Subcutaneous adipose tissue (tissue), 4 donors: ENCODE data around the gene LRRC4. TPM values are rescaled to one million over a fixed set of nuclear protein-coding genes. Genes with fewer than 3 reads are reported as not detected.

Experiments
- total RNA-seq, 4 donors: library from RNA; depleted of rRNA; stranded (reverse); fragments of >200 nt; gene quantifications; one replicate each; pipeline ENCODE4 v1.1.0, GENCODE V29; 2016
- TF ChIP-seq, protein P1 (sequence below): fragments of 450-650 bp; IDR thresholded peaks from one replicate; pipeline ENCODE4 v1.5.1; 2016; ENCODE audit warnings: low read depth, mild to moderate bottlenecking, control low read depth, antibody characterized with exemption, moderate library complexity

Gene LRRC4
- total RNA-seq, 4 donors from 2014 or later, result 1.0 to 2.4 (median 1.8) TPM

DNA sequence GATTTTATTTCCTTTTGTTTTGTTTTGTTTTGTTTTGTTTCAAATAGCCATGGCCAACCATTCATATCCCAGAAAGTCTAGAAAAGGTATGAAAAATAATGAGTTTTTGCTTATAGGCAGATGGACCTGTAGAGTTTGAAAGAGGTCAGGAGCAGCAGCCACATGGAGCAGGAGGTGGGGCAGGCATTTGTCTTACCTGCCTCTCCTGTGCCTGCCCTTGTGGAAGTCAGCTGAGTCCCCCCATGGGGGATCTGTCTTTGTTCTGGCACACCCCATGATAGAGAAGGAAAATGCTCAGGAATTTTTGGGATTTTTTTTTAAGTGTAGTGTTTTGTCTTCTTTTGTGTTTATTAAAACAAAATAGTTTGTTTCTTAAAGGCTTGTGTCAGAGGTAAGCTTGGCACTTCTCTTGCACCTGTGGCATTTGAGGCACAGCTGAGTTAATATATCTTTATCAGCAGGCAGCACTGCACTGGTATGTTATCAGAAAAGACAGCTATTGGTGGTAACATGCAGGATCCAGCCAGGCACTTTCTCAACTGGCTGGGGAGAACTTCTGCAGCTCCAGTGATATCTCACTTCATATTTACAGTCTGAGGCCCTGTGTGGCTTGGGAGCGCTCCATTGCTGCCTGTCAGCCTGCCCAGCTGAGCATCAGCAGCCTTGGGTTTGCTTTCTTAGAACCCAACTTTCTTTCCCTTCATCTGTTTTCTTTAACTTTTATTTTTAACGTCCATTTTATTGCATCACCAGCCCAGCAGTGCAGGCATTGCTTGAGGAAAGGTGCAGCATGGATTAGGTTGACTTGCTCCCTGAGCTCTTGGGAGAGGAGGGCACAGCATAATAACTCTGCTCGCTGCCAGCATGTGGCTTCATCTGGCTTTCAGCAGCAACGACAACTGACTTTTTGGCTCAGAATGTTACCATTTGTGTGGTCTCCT lies 44.4 kb downstream of the LRRC4 start:
- TF ChIP-seq, protein P1, sequence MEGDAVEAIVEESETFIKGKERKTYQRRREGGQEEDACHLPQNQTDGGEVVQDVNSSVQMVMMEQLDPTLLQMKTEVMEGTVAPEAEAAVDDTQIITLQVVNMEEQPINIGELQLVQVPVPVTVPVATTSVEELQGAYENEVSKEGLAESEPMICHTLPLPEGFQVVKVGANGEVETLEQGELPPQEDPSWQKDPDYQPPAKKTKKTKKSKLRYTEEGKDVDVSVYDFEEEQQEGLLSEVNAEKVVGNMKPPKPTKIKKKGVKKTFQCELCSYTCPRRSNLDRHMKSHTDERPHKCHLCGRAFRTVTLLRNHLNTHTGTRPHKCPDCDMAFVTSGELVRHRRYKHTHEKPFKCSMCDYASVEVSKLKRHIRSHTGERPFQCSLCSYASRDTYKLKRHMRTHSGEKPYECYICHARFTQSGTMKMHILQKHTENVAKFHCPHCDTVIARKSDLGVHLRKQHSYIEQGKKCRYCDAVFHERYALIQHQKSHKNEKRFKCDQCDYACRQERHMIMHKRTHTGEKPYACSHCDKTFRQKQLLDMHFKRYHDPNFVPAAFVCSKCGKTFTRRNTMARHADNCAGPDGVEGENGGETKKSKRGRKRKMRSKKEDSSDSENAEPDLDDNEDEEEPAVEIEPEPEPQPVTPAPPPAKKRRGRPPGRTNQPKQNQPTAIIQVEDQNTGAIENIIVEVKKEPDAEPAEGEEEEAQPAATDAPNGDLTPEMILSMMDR, result no peak

DNA sequence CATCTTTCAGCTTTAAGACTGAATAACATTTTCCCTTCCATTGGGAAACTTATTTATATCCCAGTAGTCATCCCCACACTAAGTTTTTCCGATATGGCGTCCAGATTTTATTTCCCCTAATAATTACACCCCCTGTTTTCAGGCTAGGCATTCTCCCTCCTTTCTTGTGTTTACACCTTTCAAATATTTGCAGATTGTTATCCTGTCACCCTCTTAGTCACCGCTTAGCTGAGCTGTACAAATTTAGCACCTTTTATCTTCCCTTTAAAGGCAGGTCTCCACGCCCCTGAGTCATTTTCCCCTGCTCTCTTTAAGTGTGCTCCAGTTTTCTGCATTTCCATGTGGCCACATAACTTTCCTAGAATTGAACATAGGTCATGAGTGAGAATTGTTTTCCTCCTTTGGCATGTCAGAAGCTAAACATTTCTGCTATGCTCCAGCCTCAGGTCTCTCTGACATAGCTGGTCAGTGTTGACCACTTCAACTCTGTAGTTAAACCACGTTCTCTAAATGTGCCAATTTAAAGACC lies 47.4 kb downstream of the LRRC4 start:
- TF ChIP-seq, protein P1, result no peak

DNA sequence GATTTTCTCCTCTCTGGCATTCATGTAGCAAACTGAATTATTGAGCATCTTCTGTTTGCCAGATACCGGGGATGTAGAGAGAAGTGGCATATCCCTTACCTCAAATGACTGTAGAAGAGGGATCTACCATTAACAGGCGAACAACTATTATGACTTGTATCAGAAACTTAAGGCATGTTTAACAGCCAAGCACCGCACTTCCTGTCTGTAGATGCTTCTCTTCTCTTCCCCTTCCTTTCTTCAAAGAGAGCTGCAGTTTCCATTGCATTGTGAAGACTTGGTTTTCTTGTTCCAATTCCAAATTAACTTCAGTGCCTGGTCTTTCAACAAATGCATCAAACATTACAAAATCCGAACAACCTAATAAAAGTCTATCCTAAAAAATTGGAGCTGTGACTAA lies 49.3 kb downstream of the LRRC4 start:
- TF ChIP-seq, protein P1, result no peak

DNA sequence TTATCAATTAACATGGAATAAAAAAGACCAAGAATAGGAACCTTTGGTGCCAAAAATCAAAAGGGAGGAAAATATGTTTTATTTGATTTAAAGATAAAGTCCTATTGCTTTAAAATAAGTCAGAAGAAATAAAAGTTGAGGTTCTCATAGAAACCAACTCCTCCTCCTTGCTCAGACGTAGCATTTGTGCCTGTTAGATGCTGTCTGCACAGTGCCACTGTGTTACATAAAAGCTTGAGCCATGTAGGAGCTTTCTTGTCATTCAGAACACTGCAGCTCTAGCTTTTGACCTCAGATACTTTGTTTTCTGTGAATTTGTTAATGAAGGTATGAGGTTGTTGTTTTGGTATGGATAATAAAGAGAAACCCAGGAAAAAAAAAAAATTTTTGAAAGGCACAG lies 50.3 kb downstream of the LRRC4 start:
- TF ChIP-seq, protein P1, result no peak

DNA sequence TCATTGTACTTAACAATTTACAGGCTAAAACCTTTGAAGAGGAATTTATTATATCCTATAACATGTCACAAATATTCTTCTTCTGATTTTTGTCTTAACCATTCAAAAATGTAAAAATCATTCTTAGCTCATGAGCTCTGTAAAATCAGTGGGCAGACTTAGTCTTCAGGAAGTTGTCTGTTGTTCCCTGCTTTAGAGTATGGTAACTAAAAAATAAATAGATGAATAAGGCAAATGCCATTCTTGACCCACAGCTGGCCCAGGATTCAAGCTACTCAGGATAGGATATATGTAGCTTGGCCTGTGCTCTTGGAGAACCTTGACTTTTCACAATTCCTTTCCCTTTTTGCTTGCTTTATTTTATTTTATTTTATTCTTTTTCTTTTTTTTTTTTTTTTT lies 51.5 kb downstream of the LRRC4 start:
- TF ChIP-seq, protein P1, result no peak

DNA sequence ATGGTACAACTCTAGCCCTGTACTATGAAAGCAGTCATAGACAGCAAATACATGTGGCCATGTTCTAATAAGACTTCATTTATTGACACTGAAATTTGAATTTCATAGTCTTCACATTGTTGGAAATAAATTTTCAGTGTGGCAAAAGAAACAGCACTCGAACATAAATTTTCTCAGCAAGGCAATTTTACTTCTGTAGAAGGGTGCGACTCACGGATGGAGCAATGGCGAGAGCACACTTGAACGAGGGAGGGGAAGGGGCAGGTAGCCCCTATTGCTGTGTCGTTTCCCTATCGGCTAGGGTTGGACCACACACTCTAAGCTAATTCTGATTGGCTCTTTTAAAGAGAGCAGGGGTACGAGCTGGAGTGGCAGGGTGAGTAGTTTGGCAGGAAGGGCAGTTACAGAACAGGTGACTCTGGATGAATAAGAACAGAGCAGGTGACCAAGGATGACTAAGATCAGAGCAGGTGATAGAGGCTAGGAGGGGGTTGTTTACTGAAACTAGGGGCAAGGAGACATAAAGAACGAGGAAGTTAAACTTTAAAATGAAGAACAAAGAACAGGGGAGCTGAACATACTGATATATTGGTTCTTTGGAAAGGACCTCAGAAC lies 52.0 kb downstream of the LRRC4 start:
- TF ChIP-seq, protein P1, result no peak

DNA sequence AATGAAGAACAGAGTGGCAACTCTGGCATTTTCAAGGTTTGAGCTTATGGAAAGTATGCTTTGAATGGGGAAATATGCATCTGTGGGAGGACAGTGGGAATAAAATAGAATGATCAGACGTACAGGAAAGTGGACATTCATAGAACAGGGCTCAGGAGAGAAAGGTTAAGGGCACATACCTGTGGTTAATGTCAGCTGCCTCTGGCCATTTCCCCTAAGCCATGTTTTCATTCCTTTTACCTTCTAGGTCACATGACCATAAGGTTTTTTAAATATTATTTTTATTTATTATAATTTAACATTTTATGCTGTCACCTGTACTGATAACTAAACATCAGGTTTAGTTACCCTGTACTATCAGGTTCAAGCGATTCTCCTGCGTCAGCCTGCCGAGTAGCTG lies 52.8 kb downstream of the LRRC4 start:
- TF ChIP-seq, protein P1, result no peak
